H1 (cell line): ENCODE measurements around the gene CTNNA3.

ENCODE experiments used
- CBX5 ChIP-seq: fragments of 300-800, 300-1000 bp; sonication (generic); IDR thresholded peaks from 2 replicates; pipeline ENCODE4 v1.7.1; 2016; ENCODE audit warnings: antibody characterized with exemption, low read length, low read depth
- TF ChIP-seq, protein P1 (sequence below), 3 experiments: IDR thresholded peaks; 1 replicate in 2 of 3; 2 replicates in 1 of 3; pipeline versions ENCODE4 v1.5.1 to v1.6.1; 2011; ENCODE audit warnings: low read length in 3 of 3, mild to moderate bottlenecking in 3 of 3, inconsistent platforms in 2 of 3, low read depth in 1 of 3, moderate library complexity in 1 of 3; ENCODE audit not compliant: insufficient read depth in 1 of 3; ENCODE audit errors: control extremely low read depth in 1 of 3

DNA sequence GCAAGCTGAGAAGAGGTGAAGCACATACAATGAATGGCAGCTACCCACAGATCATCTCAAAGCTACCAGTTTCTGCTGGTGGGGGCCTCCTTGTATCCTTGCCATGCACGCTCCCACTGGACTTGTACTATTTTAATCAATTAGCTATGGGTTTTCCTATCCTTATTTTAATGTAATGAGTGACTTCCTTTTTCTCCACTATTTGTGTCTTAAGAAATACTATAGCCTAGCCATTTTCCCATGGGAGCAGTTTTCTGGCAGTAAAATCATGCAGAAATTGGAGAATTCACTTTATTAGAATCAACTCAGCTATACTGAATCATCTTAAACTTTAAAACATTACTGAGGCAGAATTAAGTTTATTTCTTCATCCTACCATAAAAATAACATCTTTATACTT, 73.5 kb downstream of the CTNNA3 start:
- TF ChIP-seq, protein P1, sequence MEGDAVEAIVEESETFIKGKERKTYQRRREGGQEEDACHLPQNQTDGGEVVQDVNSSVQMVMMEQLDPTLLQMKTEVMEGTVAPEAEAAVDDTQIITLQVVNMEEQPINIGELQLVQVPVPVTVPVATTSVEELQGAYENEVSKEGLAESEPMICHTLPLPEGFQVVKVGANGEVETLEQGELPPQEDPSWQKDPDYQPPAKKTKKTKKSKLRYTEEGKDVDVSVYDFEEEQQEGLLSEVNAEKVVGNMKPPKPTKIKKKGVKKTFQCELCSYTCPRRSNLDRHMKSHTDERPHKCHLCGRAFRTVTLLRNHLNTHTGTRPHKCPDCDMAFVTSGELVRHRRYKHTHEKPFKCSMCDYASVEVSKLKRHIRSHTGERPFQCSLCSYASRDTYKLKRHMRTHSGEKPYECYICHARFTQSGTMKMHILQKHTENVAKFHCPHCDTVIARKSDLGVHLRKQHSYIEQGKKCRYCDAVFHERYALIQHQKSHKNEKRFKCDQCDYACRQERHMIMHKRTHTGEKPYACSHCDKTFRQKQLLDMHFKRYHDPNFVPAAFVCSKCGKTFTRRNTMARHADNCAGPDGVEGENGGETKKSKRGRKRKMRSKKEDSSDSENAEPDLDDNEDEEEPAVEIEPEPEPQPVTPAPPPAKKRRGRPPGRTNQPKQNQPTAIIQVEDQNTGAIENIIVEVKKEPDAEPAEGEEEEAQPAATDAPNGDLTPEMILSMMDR (IDR thresholded peaks at IDR 0.05; ENCODE audit: control extremely low read depth in 1 of 3, insufficient read depth in 1 of 3, low read depth in 1 of 3, low read length in 3 of 3): no peak
- no peak for TF ChIP-seq CBX5
